Jurkat, Clone E6-1 (cell line): ENCODE results near the gene CDC25B.
"Not testable (repeated sequence)": the region's sequence is repeated elsewhere in the genome, so short reads cannot be mapped to it uniquely, and the experiment has no call there.

Source experiments
- DNase-seq: peaks from one replicate; pipeline ENCODE4 v3.0.0-alpha.2; 2011; ENCODE audit warnings: low read depth, low spot score
- H3K4me3 ChIP-seq: 2 replicates; pipeline ENCODE4 v1.5.1; 2011; ENCODE audit warnings: mild to moderate bottlenecking, low read length, control low read depth, moderate library complexity

CDC25B gene

DNA sequence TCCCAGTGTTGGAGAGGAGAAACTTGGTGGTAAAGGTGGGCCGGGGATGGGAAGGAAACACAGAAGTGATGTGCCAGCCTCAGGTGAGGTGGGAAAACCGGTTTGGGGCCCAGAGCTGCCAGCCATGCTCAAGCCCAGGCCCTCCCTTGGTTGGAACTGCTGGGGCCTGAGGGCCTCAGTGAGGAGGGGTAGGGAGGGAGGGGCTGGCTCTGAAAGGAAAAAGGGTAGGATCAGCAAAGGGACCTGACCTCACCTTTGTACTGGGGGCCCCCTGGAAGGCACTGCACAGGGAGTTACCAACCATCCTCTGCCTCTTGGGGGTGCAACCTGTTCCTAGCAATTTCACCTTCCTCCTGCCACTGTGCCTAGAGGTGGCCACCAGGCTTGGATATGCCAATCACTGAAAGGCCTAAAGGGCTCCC is 13.0 kb upstream of the CDC25B start:
- DNase-seq, result no peak
- H3K4me3 ChIP-seq, result no peak overlapping the region

DNA sequence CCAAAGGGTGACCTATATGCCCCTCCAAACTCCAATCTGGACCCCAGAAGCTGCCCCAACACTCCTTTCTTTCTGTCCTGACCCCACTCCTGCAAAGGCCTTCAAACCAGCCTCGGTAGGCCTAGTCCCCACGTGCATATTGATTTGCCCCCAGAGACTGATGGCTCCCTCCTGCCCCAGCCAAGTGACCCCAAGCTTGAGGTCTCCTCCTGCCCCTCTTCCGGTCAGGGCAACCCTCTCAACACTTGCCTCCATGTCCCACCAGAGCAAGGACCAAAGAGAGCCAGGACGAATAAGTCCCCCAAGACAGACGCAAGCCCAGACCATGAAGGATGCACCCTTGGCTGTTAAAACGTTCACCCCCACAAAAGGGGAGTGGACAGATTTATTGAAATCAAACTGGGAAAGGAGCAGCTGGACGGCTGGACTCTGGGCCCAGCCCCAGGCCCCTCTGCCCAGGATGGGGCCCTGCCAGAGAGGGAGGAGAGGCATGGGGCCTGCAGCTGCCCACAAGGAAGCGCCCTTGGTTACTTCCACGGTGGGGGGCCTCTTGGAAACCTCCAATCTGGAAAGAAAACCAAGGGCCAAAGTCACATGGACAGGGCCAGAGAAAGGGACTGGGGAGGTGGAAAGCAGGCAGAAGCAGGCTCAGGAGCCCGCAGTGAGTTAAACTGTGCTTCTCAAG is 12.5 kb upstream of the CDC25B start:
- H3K4me3 ChIP-seq, result no peak overlapping the region
- DNase-seq, result no peak

DNA sequence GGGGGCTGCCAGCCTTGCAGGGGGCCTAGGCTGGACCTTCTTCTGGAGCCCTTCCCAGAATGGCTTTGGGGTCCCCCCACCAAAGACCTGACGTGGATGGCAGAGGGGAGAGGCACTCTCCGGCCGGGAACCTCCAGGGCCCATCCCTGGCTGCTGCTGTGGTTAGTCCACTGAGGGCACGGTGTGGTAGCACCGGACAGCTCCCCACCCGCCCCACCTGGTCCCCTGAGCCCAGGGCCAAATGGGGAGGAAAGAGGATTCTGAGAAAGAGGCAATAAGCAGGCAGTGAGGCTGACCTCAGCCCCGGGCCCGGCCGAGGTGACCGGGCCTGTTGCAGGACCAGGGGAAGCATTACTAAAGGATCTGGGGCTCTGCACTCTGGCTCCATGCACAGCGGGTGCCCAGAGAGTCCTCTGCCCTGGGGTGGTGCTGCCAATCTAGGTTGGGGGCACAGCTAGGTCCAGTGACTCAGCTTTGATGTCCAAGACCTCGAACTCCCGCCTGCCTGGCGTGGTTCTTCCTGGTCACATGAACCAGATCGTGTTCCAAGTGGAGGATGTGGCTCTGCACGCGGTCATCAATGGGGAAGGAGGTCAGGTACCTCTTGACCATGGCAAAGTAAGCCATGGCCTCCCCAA is 11.8 kb upstream of the CDC25B start:
- DNase-seq, result no peak
- no peak overlapping the region for H3K4me3 ChIP-seq

DNA sequence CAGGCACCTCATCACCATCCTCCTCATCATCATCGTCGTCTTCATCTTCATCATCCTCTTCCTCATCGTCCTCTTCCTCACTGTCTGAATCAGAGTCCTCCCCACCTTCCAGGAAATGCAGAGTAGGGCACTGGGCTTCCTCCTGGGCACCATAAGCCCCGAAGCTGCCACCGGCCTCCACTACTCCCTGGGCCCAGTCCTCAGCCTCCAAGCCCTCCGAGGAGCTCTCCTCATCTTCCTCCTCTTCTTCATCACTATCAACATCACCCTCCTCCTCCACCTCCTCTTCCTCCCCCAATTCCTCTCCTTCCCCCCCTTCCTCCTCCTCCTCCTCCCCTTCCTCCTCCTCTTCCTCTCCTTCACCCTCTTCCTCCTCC is 11.3 kb upstream of the CDC25B start:
- H3K4me3 ChIP-seq, result no peak overlapping the region
- no peak for DNase-seq

DNA sequence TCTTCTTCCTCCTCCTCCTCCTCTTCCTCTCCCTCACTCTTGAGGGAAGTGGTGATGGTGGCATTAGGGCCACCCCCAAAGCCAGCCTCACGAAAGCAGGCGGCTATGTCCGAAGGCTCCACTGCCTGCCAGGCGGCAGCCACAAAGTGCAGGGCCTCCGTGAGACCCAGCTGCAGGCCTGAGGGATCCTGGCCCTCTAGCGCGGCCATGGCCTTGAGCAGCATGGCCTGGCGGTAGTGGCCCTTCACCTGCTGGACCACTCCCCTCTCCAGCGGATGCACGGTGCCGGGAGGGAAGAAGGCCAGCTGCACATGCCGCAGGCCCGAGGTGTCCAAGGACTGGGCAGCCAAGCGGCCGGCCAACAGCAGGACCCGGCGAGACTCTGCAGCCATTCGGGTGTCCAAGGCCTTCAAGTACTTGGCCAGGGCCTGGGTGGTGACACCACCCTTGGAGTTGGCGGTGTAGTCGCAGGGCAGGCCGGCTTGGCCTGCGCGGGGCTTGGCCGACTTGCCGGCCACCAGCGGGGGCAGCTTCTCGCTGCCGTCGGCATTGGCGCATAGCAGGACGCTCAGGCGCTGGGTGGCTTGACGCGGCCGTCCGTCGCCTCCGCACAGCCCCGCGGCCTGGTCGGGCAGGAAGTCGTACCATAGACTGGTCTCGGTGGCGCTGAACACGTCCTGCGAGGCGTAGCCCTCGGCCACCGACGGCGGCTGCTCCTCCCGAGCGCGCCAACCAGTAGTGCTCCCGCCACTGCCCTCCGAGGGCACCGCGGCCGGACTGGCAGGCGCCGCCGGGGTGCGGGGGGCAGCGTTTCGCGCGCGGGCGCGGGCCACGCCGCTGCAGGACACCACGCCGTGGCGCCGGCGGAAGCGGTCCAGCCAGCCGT is 10.6 kb upstream of the CDC25B start:
- DNase-seq, result no peak
- H3K4me3 ChIP-seq, result peak overlapping the region; percentile 62

DNA sequence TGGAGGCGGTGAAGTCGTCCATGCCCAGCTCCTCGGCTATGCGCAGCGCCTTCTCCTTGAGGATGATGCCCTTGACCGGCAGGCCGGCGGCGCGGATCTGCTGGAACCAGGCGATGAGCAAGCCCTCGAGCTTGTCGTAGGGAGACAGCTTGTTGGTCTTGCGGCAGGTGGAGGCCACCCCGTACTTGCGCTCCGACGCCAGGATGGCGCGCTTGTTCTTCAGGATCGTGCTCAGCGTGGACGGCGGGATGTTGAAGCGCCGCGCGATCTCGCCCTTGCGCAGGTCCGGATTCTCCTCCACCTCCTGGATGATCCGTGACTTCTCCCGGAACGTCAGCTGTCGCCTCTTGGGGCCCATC is 10.0 kb upstream of the CDC25B start:
- H3K4me3 ChIP-seq, result peak overlapping the region; percentile 62
- DNase-seq, result no peak

DNA sequence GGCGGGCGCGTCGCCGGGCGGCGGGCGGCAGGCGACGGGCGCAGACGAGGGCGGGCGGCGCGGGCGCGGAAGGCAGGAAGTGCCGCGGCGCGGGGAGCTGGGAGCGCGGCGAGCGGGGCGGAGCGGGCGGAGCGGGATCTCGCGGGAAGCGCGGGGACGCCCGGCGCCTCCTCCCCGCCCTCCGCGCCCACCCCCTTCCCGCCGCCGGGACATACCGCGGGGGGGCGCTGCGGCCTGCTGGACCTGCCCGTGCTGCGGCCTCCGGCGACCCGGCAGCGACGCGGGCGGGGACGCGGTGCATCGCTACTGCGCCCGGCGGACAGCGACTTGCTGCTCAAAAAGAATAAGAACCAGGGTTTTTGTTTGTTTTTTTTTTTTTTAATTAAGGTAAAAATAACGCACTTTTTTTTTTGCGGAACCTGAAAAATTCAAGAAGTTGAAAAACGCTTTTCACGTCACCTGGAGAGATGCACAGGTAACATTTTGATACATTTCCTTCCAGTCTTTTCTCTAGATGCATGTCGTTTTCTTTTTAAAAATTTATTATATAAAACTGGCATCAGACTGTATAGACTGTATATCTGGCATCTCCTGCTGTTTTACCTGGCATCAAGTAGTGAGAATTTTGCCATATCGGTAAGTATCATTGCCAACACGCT is 9.3 kb upstream of the CDC25B start, which contains the start of gene CENPB:
Gene CENPB (minus strand): TSS at position 76 of the 659 bp plus-strand sequence. CDS start 257 bp downstream, outside the sequence.
- peak; percentile 71 for DNase-seq
- H3K4me3 ChIP-seq, result peak within 1 kb of the TSS; percentile 62

DNA sequence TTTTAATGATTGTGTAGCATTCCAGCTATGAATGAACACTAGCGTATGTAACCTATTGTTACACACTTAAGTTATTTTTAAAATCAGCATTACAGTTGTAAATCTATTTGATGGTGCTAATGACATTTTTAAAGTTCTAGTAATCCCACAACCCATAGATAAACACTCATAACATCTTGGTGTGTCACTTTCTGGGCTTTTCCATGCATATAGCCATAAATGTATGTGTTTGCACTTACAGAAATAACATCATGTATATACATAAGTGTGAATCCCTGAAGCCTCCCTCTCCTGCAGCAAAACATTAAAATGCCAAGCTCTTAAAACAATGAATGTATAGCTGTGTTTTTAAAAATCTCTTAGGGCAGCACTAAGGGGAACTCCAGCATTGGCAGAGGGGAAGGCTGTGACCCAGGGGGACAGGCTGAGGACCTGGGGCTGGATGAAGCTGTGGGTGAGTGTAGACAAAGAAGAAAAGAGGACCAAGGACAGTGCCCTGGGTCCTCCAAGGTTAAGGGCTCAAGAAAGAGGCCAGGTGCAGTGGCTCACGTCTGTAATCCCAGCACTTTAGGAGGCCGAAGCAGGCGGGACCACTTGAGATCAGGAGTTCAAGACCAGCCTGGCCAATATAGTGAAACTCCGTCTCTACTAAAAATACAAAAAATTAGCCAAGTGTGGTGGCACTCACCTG is 8.6 kb upstream of the CDC25B start:
- no peak for DNase-seq
- H3K4me3 ChIP-seq, result peak overlapping the region; percentile 62

DNA sequence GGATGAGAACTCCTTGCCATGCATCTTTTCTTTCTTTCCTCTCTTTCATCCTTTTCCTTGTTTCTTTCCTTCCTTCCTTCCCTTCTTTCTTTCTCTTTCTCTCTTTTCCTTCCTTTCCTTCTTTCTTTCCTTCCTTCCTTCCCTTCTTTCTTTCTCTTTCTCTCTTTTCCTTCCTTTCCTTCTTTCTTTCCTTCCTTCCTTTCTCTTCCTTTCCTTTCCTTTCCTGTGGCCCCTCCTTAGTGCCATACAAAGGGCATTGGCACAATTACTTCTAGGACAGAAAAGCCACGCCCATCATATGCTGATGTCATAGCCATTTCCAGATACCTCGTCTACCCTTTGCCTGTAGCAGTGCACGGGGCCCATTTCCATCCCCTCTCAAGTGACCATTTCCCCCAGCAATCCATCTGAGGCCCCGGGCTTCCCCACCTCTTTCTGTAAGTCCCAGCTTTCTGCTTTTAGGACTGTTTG is 7.4 kb upstream of the CDC25B start:
- H3K4me3 ChIP-seq, result no peak overlapping the region
- DNase-seq, result no peak

DNA sequence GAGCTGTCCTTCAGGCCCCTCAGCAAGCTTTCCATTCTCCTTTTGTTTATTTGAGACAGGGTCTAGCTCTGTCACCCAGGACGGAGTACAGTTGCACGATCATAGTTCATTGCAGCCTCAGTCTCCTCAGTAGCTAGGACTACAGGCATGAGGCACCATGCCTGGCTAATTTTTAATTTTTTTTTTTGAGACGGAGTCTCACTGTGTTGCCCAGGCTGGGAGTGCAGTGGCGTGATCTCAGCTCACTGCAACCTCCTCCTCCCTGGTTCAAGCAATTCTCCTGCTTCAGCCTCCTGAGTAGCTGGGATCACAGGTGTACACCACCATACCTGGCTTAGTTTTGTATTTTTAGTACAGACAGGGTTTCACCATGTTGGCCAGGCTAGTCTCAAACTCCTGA is 6.9 kb upstream of the CDC25B start:
- not testable (repeated sequence) for H3K4me3 ChIP-seq, DNase-seq

DNA sequence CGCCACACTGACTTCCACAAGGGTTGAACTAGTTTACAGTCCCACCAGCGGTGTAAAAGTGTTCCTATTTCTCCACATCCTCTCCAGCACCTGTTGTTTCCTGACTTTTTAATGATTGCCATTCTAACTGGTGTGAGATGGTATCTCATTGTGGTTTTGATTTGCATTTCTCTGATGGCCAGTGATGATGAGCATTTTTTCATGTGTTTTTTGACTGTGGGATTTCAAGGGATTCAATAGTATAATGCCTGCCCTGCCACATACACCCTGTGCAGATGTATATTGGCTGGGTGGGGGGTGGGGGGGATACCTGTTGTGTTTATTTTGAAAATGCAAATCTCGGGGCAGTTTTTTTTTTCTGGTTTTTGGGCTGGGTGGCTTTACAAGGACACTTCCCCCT is 1.9 kb upstream of the CDC25B start:
- not testable (repeated sequence) for H3K4me3 ChIP-seq, DNase-seq

DNA sequence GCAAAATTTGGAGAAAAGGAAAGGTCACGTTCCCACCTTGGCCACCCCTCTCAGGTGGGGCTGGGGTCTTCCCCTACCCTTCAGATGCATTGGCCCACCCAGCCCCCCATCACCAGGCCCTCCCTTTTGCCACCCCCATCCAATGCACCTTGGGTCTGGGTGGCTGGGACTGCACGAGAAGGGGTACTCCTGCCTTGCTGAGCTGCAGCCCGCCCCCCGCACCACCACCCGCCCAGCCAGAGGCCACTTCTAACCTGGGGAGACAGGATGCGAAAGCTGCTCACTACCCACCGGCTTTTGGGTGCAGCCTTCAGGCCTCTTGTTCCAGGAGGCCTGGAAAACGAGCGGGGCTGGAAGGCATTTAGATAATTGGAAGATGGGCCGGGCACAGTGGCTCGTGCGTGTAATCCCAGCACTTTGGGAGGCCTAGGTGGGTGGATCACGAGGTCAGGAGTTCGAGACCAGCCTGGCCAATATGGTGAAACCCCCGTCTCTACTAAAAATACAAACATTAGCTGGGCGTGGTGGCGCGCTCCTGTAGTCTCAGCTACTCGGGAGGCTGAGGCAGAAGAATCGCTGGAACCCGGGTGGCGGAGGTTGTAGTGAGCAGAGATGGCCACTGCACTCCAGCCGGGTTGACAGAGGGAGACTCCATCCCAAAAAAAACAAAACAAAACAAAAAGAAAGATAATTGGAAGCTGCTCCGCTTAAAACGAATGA is 1.2 kb upstream of the CDC25B start:
- DNase-seq, result no peak
- peak overlapping the region; percentile 83 for H3K4me3 ChIP-seq

DNA sequence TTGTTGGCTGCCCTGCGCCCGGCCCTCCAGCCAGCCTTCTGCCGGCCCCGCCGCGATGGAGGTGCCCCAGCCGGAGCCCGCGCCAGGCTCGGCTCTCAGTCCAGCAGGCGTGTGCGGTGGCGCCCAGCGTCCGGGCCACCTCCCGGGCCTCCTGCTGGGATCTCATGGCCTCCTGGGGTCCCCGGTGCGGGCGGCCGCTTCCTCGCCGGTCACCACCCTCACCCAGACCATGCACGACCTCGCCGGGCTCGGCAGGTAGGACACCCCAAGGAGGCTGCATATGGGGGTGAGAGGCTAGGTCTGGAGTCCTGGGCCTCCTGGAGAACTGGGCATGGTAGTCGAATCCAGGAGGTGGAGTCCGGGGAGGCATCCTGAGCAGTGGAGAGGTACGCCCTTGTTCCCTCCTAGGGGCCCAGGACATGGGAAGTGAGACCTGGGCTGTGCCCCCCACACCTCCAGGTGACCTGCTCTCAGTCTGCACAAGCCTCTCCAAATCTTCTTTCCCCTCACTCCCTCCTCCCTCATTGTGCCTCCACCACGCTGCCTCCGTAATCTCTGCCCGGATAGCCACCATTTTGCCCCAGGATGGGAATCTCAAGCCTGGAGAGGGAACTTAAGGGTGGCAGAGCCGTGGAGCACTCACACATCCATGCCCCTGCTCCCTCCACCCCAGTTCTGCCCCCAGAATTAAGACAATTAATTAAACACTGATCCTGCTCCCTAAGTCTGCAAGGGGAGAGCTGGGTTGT is 541 bp downstream of the CDC25B start:
- H3K4me3 ChIP-seq, result peak overlapping the region; percentile 83
- DNase-seq, result no peak

DNA sequence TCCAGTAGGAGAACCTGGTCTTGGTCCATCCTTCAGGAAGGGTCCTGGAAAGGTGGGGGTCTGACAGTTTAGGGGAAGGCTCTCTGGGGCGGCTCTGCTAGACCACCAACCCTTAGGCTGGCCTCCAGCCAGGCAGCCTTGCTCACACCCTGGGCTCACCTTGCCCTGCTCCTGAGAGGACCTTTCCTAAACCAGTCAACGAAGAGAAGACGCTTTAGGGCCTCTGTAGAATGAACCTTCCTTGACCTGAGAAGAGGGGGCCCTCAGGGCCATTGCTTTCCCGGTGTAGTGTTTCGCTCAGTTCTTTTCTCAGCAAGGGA is 1.1 kb downstream of the CDC25B start:
- peak overlapping the region; percentile 83 for H3K4me3 ChIP-seq
- no peak for DNase-seq

DNA sequence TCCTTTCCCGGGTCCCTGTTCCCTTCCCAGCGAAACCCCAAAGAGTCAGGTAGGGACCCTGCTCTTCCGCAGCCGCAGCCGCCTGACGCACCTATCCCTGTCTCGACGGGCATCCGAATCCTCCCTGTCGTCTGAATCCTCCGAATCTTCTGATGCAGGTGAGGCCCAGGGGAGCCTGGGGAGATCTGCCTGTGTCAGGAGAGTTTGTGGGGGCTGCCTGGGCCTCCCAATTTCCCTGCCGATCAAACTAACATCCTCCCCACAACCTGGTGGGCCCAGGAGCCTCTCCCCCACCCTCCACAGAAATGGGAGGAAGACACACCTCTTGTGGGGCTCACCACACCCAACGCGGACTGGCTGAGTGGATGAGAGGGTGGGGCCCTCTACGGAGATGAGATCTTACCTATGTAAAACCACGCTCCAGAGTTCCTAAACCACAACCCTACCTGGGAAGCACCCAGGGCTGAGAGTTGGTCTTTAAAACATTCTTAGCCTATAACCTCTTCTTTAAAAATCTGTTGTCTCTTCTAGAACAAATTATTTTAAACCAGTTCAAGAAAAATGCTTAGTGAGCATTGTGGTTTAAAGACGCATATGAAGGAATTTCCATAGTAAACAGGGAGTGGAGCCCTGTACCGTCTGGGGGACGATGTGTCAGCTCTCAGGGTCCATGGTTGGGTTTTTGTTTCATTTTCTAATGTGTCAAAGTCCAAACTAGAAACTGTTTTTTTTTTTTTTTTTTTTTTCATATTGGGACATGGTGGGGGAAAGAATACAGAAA is 1.7 kb downstream of the CDC25B start:
- H3K4me3 ChIP-seq, result peak overlapping the region; percentile 83
- no peak for DNase-seq

DNA sequence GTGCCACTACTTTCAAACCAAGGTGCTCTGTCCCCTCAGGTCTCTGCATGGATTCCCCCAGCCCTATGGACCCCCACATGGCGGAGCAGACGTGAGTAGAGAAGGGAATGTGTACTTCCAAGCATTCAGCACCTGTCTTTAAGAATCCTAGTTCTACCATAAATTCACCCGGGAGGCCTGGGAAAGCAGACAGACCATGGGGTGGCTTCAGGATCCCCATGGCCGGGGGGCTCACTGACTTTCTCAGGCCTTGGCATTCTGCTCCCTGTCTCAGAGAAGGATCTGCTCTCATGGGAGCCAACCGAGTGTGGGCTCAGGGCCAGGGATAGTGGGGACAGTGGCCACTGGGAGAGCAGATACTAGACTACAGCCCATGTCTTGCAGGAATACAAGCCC is 2.3 kb downstream of the CDC25B start:
- no peak overlapping the region for H3K4me3 ChIP-seq
- DNase-seq, result no peak

DNA sequence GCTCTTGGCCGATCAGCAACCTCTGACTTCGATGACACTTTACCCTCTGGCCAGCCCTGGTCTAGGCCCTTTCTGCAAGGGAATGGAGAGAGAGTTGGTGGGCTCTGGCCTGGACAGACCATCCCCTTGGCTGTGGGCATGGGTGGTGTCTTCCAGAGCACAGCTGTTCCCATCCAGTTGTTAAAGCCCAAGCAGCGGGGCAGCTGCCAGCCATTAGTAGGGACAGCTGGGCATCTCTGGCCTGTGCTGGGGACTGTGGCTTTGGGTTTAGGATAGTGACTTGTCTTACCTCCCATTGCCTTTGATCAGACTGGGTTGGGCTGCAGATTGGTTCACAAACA is 2.8 kb downstream of the CDC25B start:
- no peak overlapping the region for H3K4me3 ChIP-seq
- peak; percentile 80 for DNase-seq
